Duodenal mucosa (tissue), 2 donors: ENCODE data around the gene NBAS.
"Not testable (repeated sequence)": the region's sequence is repeated elsewhere in the genome, so short reads cannot be mapped to it uniquely, and the experiment has no call there.

Experiments used
- H3K27ac ChIP-seq: one replicate; pipeline ENCODE4 v1.7.0; 2013; ENCODE audit warnings: low read depth, low read length
- H3K27me3 ChIP-seq, 2 donors: one replicate each; pipeline ENCODE4 v1.7.0; 2013; ENCODE audit warnings: low read length in 2 of 2, control low read depth in 1 of 2; ENCODE audit not compliant: insufficient read depth in 2 of 2, control insufficient read depth in 1 of 2
- H3K36me3 ChIP-seq, 2 donors: one replicate each; pipeline ENCODE4 v1.7.0; 2013; ENCODE audit warnings: low read length in 2 of 2, control low read depth in 1 of 2; ENCODE audit not compliant: insufficient read depth in 2 of 2, control insufficient read depth in 1 of 2
- H3K4me1 ChIP-seq, 2 donors: one replicate each; pipeline ENCODE4 v1.7.0; 2013; ENCODE audit warnings: low read length in 2 of 2, control low read depth in 1 of 2; ENCODE audit not compliant: insufficient read depth in 2 of 2, control insufficient read depth in 1 of 2
- H3K4me3 ChIP-seq, 2 donors: one replicate each; pipeline ENCODE4 v1.7.0; 2013; ENCODE audit warnings: low read length in 2 of 2, low read depth in 1 of 2
- H3K9ac ChIP-seq, 2 donors: one replicate each; pipeline ENCODE4 v1.7.0; 2013; ENCODE audit warnings: low read length in 2 of 2, low read depth in 1 of 2
- H3K9me3 ChIP-seq, 2 donors: one replicate each; pipeline ENCODE4 v1.7.0; 2013; ENCODE audit warnings: low read length in 2 of 2, control low read depth in 1 of 2; ENCODE audit not compliant: control insufficient read depth in 1 of 2

Gene NBAS

GRCh38 chr2:15334644-15335326 is 226.3 kb downstream of the NBAS start:
- no peak overlapping the region for H3K4me3 ChIP-seq
- peaks cover 4 to 9% of the 10 kb centered on the region in 2 donors for H3K36me3 ChIP-seq
- H3K9me3 ChIP-seq: no peaks in the 10 kb centered on the region
- H3K4me1 ChIP-seq: no peaks in the 10 kb centered on the region
- H3K9ac ChIP-seq: no peak overlapping the region
- H3K27ac ChIP-seq: no peak overlapping the region
- H3K27me3 ChIP-seq: no peaks in the 10 kb centered on the region

GRCh38 chr2:15331787-15332186 is 229.3 kb downstream of the NBAS start:
- Histone ChIP-seq H3K9ac (no peak overlapping the region), H3K36me3 (peaks cover 24 to 32% of the 10 kb centered on the region in 2 donors), H3K27me3 (no peaks in the 10 kb centered on the region), H3K9me3 (no peaks in the 10 kb centered on the region), H3K27ac (no peak overlapping the region), H3K4me3 (no peak overlapping the region), H3K4me1 (no peaks in the 10 kb centered on the region)

GRCh38 chr2:15325296-15325695 is 235.8 kb downstream of the NBAS start:
- Histone ChIP-seq H3K4me3 (no peak overlapping the region), H3K9ac (no peak overlapping the region), H3K4me1 (no peaks in the 10 kb centered on the region), H3K27me3 (no peaks in the 10 kb centered on the region), H3K27ac (no peak overlapping the region), H3K36me3 (peaks cover 24 to 28% of the 10 kb centered on the region in 2 donors), H3K9me3 (no peaks in the 10 kb centered on the region)

GRCh38 chr2:15323227-15323626 is 237.9 kb downstream of the NBAS start:
- Histone ChIP-seq H3K9me3 (no peaks in the 10 kb centered on the region), H3K36me3 (peaks cover 7% of the 10 kb centered on the region in 2 donors), H3K4me1 (no peaks in the 10 kb centered on the region), H3K27me3 (no peaks in the 10 kb centered on the region), H3K27ac (no peak overlapping the region), H3K4me3 (no peak overlapping the region), H3K9ac (no peak overlapping the region)

- not testable (repeated sequence) for H3K4me3 ChIP-seq, H3K4me1 ChIP-seq, H3K9ac ChIP-seq, H3K27me3 ChIP-seq, H3K27ac ChIP-seq, H3K9me3 ChIP-seq, H3K36me3 ChIP-seq
These were observed 239.7 kb downstream of the NBAS start for GRCh38 chr2:15321481-15321880.

- no peaks in the 10 kb centered on the region for H3K9me3 ChIP-seq
- peaks cover 0 to 3% of the 10 kb centered on the region in 2 donors for H3K36me3 ChIP-seq
- H3K27ac ChIP-seq: no peak overlapping the region
These were observed 244.7 kb downstream of the NBAS start for GRCh38 chr2:15316370-15316814.

GRCh38 chr2:15315411-15315810 is 245.7 kb downstream of the NBAS start:
- Histone ChIP-seq H3K4me1 (peaks cover 0 to 3% of the 10 kb centered on the region in 2 donors), H3K9ac (no peak overlapping the region), H3K27me3 (no peaks in the 10 kb centered on the region), H3K4me3 (no peak overlapping the region), H3K9me3 (no peaks in the 10 kb centered on the region), H3K27ac (no peak overlapping the region), H3K36me3 (peaks cover 0 to 3% of the 10 kb centered on the region in 2 donors)

More at GRCh38 chr2:15316370-15316814, 244.7 kb downstream of the NBAS start:
- H3K27me3 ChIP-seq: no peaks in the 10 kb centered on the region
- H3K4me1 ChIP-seq: peaks cover 0 to 3% of the 10 kb centered on the region in 2 donors
- no peak overlapping the region for H3K4me3 ChIP-seq
- no peak overlapping the region for H3K9ac ChIP-seq

GRCh38 chr2:15313657-15314056 is 247.5 kb downstream of the NBAS start:
- H3K9ac ChIP-seq: no peak overlapping the region
- peaks cover 0 to 3% of the 10 kb centered on the region in 2 donors for H3K36me3 ChIP-seq
- H3K4me3 ChIP-seq: no peak overlapping the region

GRCh38 chr2:15311926-15312325 is 249.2 kb downstream of the NBAS start:
- Histone ChIP-seq H3K4me3 (no peak overlapping the region), H3K27me3 (no peaks in the 10 kb centered on the region), H3K36me3 (peaks cover 2 to 9% of the 10 kb centered on the region in 2 donors), H3K9me3 (no peaks in the 10 kb centered on the region), H3K4me1 (peaks cover 0 to 3% of the 10 kb centered on the region in 2 donors), H3K27ac (no peak overlapping the region), H3K9ac (no peak overlapping the region)

More at GRCh38 chr2:15313657-15314056, 247.5 kb downstream of the NBAS start:
- Histone ChIP-seq H3K9me3 (no peaks in the 10 kb centered on the region), H3K27me3 (no peaks in the 10 kb centered on the region), H3K27ac (no peak overlapping the region), H3K4me1 (peaks cover 0 to 3% of the 10 kb centered on the region in 2 donors)

- Histone ChIP-seq H3K27me3 (no peaks in the 10 kb centered on the region), H3K9me3 (no peaks in the 10 kb centered on the region), H3K4me3 (no peak overlapping the region), H3K27ac (no peak overlapping the region), H3K9ac (no peak overlapping the region), H3K4me1 (peaks cover 0 to 3% of the 10 kb centered on the region in 2 donors), H3K36me3 (peaks cover 4 to 8% of the 10 kb centered on the region in 2 donors)
These were observed 249.8 kb downstream of the NBAS start for GRCh38 chr2:15311201-15311907.
